K562 (cell line): ENCODE results near the gene HES4. TPM values are rescaled to one million over a fixed set of nuclear protein-coding genes. Genes with fewer than 3 reads are reported as not detected.
A peak's percentile ranks its signal among the peaks of the same experiment; 100 is the strongest.

Experiments
- CREB3 ChIP-seq: fragments of 450-650 bp; conservative IDR thresholded peaks from 2 replicates; pipeline ENCODE4 v1.6.1; 2016; ENCODE audit warnings: missing genetic modification characterization, low read depth, mild to moderate bottlenecking, missing compliant biosample characterization, moderate library complexity
- E2F4 ChIP-seq: sonication (generic); formaldehyde crosslinking; IDR thresholded peaks from 2 replicates; pipeline ENCODE4 v1.8.0; 2022; ENCODE audit warnings: mild to moderate bottlenecking, low read depth, missing genetic modification reagents
- ETS1 ChIP-seq: conservative IDR thresholded peaks from 2 replicates; pipeline ENCODE4 v1.6.1; 2011; ENCODE audit warnings: low read depth, mild to moderate bottlenecking, low read length; ENCODE audit not compliant: control insufficient read depth
- EZH2 ChIP-seq: IDR thresholded peaks from 2 replicates; pipeline ENCODE4 v1.6.1; 2012; ENCODE audit warnings: low read depth, mild to moderate bottlenecking, inconsistent platforms, low read length, borderline replicate concordance
- MLX ChIP-seq, 2 experiments: fragments of 450-650 bp in 1 of 2; sonication (generic) in 1 of 2; formaldehyde crosslinking; conservative IDR thresholded peaks; 2 replicates each; pipeline versions ENCODE4 v1.4.0 to v1.8.1; 2020 to 2022; ENCODE audit warnings: mild to moderate bottlenecking in 1 of 2, missing genetic modification reagents in 1 of 2
- NR0B1 ChIP-seq: fragments of 450-650 bp; IDR thresholded peaks from one replicate; pipeline ENCODE4 v1.6.1; 2018; ENCODE audit warnings: mild to moderate bottlenecking, moderate library complexity; ENCODE audit not compliant: partially characterized antibody
- POLR2G ChIP-seq: fragments of 200-400 bp; formaldehyde crosslinking; IDR thresholded peaks from 2 replicates; pipeline ENCODE4 v1.6.1; 2017; ENCODE audit warnings: low read depth, mild to moderate bottlenecking, antibody characterized with exemption, low read length, moderate library complexity
- SNRNP70 ChIP-seq: fragments of 200-400 bp; formaldehyde crosslinking; optimal IDR thresholded peaks from 2 replicates; pipeline ENCODE3; 2017; ENCODE audit warnings: low read depth, low read length
- USF1 ChIP-seq: sonication (generic); formaldehyde crosslinking; IDR thresholded peaks from 2 replicates; pipeline ENCODE4 v1.9.0; 2022; ENCODE audit warnings: mild to moderate bottlenecking, missing genetic modification reagents
- ZBTB34 ChIP-seq: fragments of 250-450 bp; sonication (Bioruptor Pico); IDR thresholded peaks from 2 replicates; pipeline ENCODE4 v1.8.0; 2021; ENCODE audit warnings: mild to moderate bottlenecking, moderate library complexity
- ZBTB9 ChIP-seq: fragments of 450-650 bp; formaldehyde crosslinking; IDR thresholded peaks from 2 replicates; pipeline ENCODE4 v1.4.0; 2020; ENCODE audit warnings: mild to moderate bottlenecking, moderate library complexity
- ZNF134 ChIP-seq: fragments of 250-450 bp; sonication (Bioruptor Pico); conservative IDR thresholded peaks from 2 replicates; pipeline ENCODE4 v1.4.0; 2020
- ZNF23 ChIP-seq: fragments of 250-450 bp; sonication (Bioruptor Pico); IDR thresholded peaks from 2 replicates; pipeline ENCODE4 v1.4.0; 2020; ENCODE audit warnings: mild to moderate bottlenecking
- ZNF740 ChIP-seq, 3 experiments: fragments of 200-800 bp in 1 of 3; sonication (Bioruptor generic) in 1 of 3; sonication (generic) in 1 of 3; formaldehyde crosslinking in 1 of 3; IDR thresholded peaks; 2 replicates each; pipeline versions ENCODE4 v1.6.1 to v1.8.0; 2016 to 2022; ENCODE audit warnings: mild to moderate bottlenecking in 2 of 3, missing compliant biosample characterization in 2 of 3, missing genetic modification characterization in 2 of 3, missing genetic modification reagents in 1 of 3
- polyA plus RNA-seq, 8 experiments: library from polyadenylated mRNA; depleted of rRNA in 4 of 8; stranded (reverse) in 5 of 8; unstranded in 3 of 8; fragments of >200 nt; fragmentation: Nextera tagmentation in 2 of 8; fragmentation: Illumina TruSeq in 1 of 8; extraction: Ambion mirVana in 2 of 8; extraction: Trizol in 1 of 8; gene quantifications; 2 replicates each; pipeline versions ENCODE4 v1.2.1 to v1.2.3, GENCODE V29; 2011 to 2014; ENCODE audit warnings: inconsistent platforms in 1 of 8, missing spikeins in 1 of 8
- total RNA-seq, 7 experiments: library from RNA; depleted of rRNA in 6 of 7; stranded (reverse); fragments of >200 nt in 6 of 7; fragmentation: Illumina TruSeq in 2 of 7; extraction: Trizol in 2 of 7; gene quantifications; 2 replicates each; pipeline versions ENCODE4 v1.2.1 to v1.2.3, GENCODE V29; 2011 to 2021; ENCODE audit warnings: low replicate concordance in 1 of 7

HES4 gene
- total and polyA plus RNA-seq, 9 of the 15 experiments (the other 6 are each of a cell fraction or from before 2014, with no cell fraction given): 0.21 to 43.7 (median 5.3) TPM; not detected in 2

- TF ChIP-seq MLX (CRISPR knock-in tag; conservative IDR thresholded peaks at IDR 0.05) (no peak), ZBTB34 (CRISPR knock-in tag) (no peak), ZNF23 (CRISPR knock-in tag) (no peak), ETS1 (no peak), ZBTB9 (CRISPR knock-in tag) (no peak), ZNF134 (CRISPR knock-in tag) (no peak), ZNF740 (CRISPR knock-in tag; IDR thresholded peaks at IDR 0.05) (peak; percentile 87), ZNF740 (tag; IDR thresholded peaks at IDR 0.05) (no peak), E2F4 (CRISPR knock-in tag) (no peak), NR0B1 (no peak), EZH2 (no peak), POLR2G (peak; percentile 51; the same call in 1 of the 2 replicates), SNRNP70 (no peak), CREB3 (tag) (no peak), USF1 (CRISPR knock-in tag) (no peak)
These were observed 1.7 kb downstream of the HES4 start (continued) for GRCh38 chr1:997993-998744.
